Natural killer cell (primary cell): ENCODE data around the gene MYH15. TPM values are rescaled to one million over a fixed set of nuclear protein-coding genes. Genes with fewer than 3 reads are reported as not detected.

Source experiments
- ATAC-seq, 3 donors: fragments of 150-1000 bp in 2 of 3; fragments of 200-7000 bp in 1 of 3; cut with Tn5 transposase; 1 replicate in 1 of 3; 2 replicates in 2 of 3; pipeline ENCODE4 v1.10.0; 2021; ENCODE audit warnings: mild to moderate bottlenecking in 2 of 3, moderate library complexity in 2 of 3
- DNase-seq, 2 donors: peaks; one replicate each; pipeline versions ENCODE4 v3.0.0 to v3.0.0-alpha.2; 2013 to 2021; ENCODE audit warnings: mixed read lengths in 1 of 2
- H3K27ac ChIP-seq: one replicate; pipeline ENCODE4 v1.5.1; 2013; ENCODE audit warnings: mild to moderate bottlenecking, low read length
- H3K27me3 ChIP-seq: one replicate; pipeline ENCODE4 v1.6.1; 2013; ENCODE audit warnings: low read length; ENCODE audit not compliant: control insufficient read depth, insufficient read depth
- H3K36me3 ChIP-seq: one replicate; pipeline ENCODE4 v1.6.1; 2013; ENCODE audit warnings: low read length; ENCODE audit not compliant: control insufficient read depth, insufficient read depth
- H3K4me1 ChIP-seq: one replicate; pipeline ENCODE4 v1.6.1; 2013; ENCODE audit warnings: low read length; ENCODE audit not compliant: control insufficient read depth, insufficient read depth
- H3K4me3 ChIP-seq: one replicate; pipeline ENCODE4 v1.5.1; 2013; ENCODE audit warnings: low read length
- H3K9me3 ChIP-seq: one replicate; pipeline ENCODE4 v1.6.1; 2013; ENCODE audit warnings: low read length; ENCODE audit not compliant: control insufficient read depth, insufficient read depth
- H3K27ac Mint-ChIP-seq, 2 donors: one replicate each; pipeline ENCODE4 v1.8.0; 2022; ENCODE audit warnings: mild to moderate bottlenecking in 2 of 2, mixed read lengths in 2 of 2, moderate library complexity in 1 of 2
- H3K27me3 Mint-ChIP-seq, 2 donors: one replicate each; pipeline ENCODE4 v1.8.0; 2022; ENCODE audit warnings: low read depth in 2 of 2, mixed read lengths in 2 of 2
- H3K36me3 Mint-ChIP-seq: one replicate; pipeline ENCODE4 v1.8.0; 2022; ENCODE audit warnings: mixed read lengths
- H3K4me1 Mint-ChIP-seq, 2 donors: one replicate each; pipeline ENCODE4 v1.8.0; 2022; ENCODE audit warnings: mixed read lengths in 2 of 2
- H3K4me3 Mint-ChIP-seq: one replicate; pipeline ENCODE4 v1.8.0; 2022; ENCODE audit warnings: mild to moderate bottlenecking, moderate library complexity, mixed read lengths
- H3K9me3 Mint-ChIP-seq, 2 donors: one replicate each; pipeline ENCODE4 v1.8.0; 2022; ENCODE audit warnings: mixed read lengths in 2 of 2
- CTCF ChIP-seq: fragments of 200-600 bp; IDR thresholded peaks from one replicate; pipeline ENCODE4 v1.8.0; 2022; ENCODE audit warnings: antibody characterized with exemption
- WGBS: methylation state at CpG from one replicate; pipeline ENCODE4 v1.1.7; 2013; ENCODE audit warnings: missing lambda C conversion rate; ENCODE audit not compliant: insufficient coverage; 5-methylcytosine and 5-hydroxymethylcytosine counted together
- intact Hi-C: fragments of 100-400 bp; cut with micrococcal nuclease; formaldehyde crosslinking; loops from one replicate; pipeline ENCODE4 v1.14.2; 2022
- total RNA-seq, 4 donors: library from RNA; stranded (reverse); fragments of 120-200 nt in 1 of 4; gene quantifications; one replicate each; pipeline versions ENCODE4 v1.2.3 to v1.2.4, GENCODE V29; 2013 to 2022

Gene MYH15
- total RNA-seq, 3 donors from 2014 or later (not counting 1 experiment from before 2014, with no cell fraction given), result 0.05 TPM; not detected in 2

- Mint-ChIP-seq H3K4me3 (no peak overlapping the region), H3K9me3 (no peaks in the 10 kb centered on the region), H3K27ac (no peak overlapping the region), H3K4me1 (no peaks in the 10 kb centered on the region), H3K27me3 (peaks cover 7 to 20% of the 10 kb centered on the region in 2 donors), H3K36me3 (no peaks in the 10 kb centered on the region)
- Histone ChIP-seq H3K9me3 (no peaks in the 10 kb centered on the region), H3K36me3 (no peaks in the 10 kb centered on the region), H3K4me1 (no peaks in the 10 kb centered on the region), H3K4me3 (no peak overlapping the region), H3K27ac (no peak overlapping the region), H3K27me3 (no peaks in the 10 kb centered on the region)
- WGBS, result 89% methylated on average over 4 of the region's 5 CpGs
- intact Hi-C loops, result loop anchor here (10.0 kb wide), 2 partner anchors 797 to 897 kb away; no protein-coding TSS in a partner anchor
- DNase-seq (no peak), ATAC-seq (no peak)
- no peak for TF ChIP-seq CTCF
Observed at GRCh38 chr3:108472001-108472591, 38.3 kb downstream of the MYH15 start.

- peaks cover 7 to 20% of the 10 kb centered on the region in 2 donors for H3K27me3 Mint-ChIP-seq
- H3K4me1 Mint-ChIP-seq, result no peaks in the 10 kb centered on the region
- no peaks in the 10 kb centered on the region for H3K9me3 ChIP-seq
- no peaks in the 10 kb centered on the region for H3K27me3 ChIP-seq
- no peak for DNase-seq
- H3K27ac ChIP-seq, result no peak overlapping the region
- H3K36me3 ChIP-seq, result no peaks in the 10 kb centered on the region
- TF ChIP-seq CTCF, result no peak
- no peak overlapping the region for H3K4me3 ChIP-seq
- no peaks in the 10 kb centered on the region for H3K36me3 Mint-ChIP-seq
- H3K9me3 Mint-ChIP-seq, result no peaks in the 10 kb centered on the region
- no peak for ATAC-seq
- intact Hi-C loops, result loop anchor here (10.0 kb wide), 2 partner anchors 797 to 897 kb away; no protein-coding TSS in a partner anchor
- no peaks in the 10 kb centered on the region for H3K4me1 ChIP-seq
- no peak overlapping the region for H3K4me3 Mint-ChIP-seq
- no peak overlapping the region for H3K27ac Mint-ChIP-seq
Observed at GRCh38 chr3:108471426-108471825, 39.0 kb downstream of the MYH15 start.

GRCh38 chr3:108469126-108469525 is 41.3 kb downstream of the MYH15 start:
- H3K27ac Mint-ChIP-seq, result no peak overlapping the region
- WGBS, result 92% methylated on average over 5 of the region's 5 CpGs
- Histone ChIP-seq H3K27me3 (no peaks in the 10 kb centered on the region), H3K27ac (no peak overlapping the region), H3K4me3 (no peak overlapping the region), H3K36me3 (no peaks in the 10 kb centered on the region), H3K4me1 (no peaks in the 10 kb centered on the region), H3K9me3 (no peaks in the 10 kb centered on the region)
- DNase-seq, result no peak
- no peaks in the 10 kb centered on the region for H3K36me3 Mint-ChIP-seq
- no peak for TF ChIP-seq CTCF
- peaks cover 7 to 20% of the 10 kb centered on the region in 2 donors for H3K27me3 Mint-ChIP-seq
- H3K9me3 Mint-ChIP-seq, result no peaks in the 10 kb centered on the region
- no peak overlapping the region for H3K4me3 Mint-ChIP-seq
- no peaks in the 10 kb centered on the region for H3K4me1 Mint-ChIP-seq
- ATAC-seq, result no peak
- intact Hi-C loops, result no loop called here

- ATAC-seq (no peak), DNase-seq (no peak)
- Histone ChIP-seq H3K27ac (no peak overlapping the region), H3K9me3 (no peaks in the 10 kb centered on the region), H3K4me1 (no peaks in the 10 kb centered on the region), H3K36me3 (no peaks in the 10 kb centered on the region), H3K4me3 (no peak overlapping the region), H3K27me3 (no peaks in the 10 kb centered on the region)
- Mint-ChIP-seq H3K9me3 (no peaks in the 10 kb centered on the region), H3K27me3 (peaks cover 9 to 19% of the 10 kb centered on the region in 2 donors), H3K4me3 (no peak overlapping the region), H3K4me1 (no peaks in the 10 kb centered on the region), H3K27ac (no peak overlapping the region), H3K36me3 (no peaks in the 10 kb centered on the region)
- WGBS, result 0% methylated on average over 1 of the region's 4 CpGs
- no peak for TF ChIP-seq CTCF
- intact Hi-C loops, result no loop called here
Observed at GRCh38 chr3:108468577-108468976, 41.8 kb downstream of the MYH15 start.
